Natural killer cell treated with Interleukin-12 subunit alpha and Interleukin-12 subunit beta and Interleukin-15 and Interleukin-18, amount 100 ng/mL, for 72 hours (primary cell): ENCODE measurements around the gene IFNL2. TPM values are rescaled to one million over a fixed set of nuclear protein-coding genes. Genes with fewer than 3 reads are reported as not detected.
A peak's percentile ranks its signal among the peaks of the same experiment; 100 is the strongest.
"Not testable (repeated sequence)": the region's sequence is repeated elsewhere in the genome, so short reads cannot be mapped to it uniquely, and the experiment has no call there.

Source experiments
- ATAC-seq, 2 donors: fragments of 150-1000 bp; cut with Tn5 transposase in 1 of 2; sonication (Bioruptor Pico), chemical (Tn5 transposase) in 1 of 2; 2 replicates each; pipeline ENCODE4 v1.10.0; 2021
- DNase-seq: peaks from one replicate; pipeline ENCODE4 v3.0.0; 2022; ENCODE audit warnings: low spot score
- H3K27ac Mint-ChIP-seq, 2 donors: 1 replicate in 1 of 2; 2 replicates in 1 of 2; pipeline ENCODE4 v1.8.0; 2022; ENCODE audit warnings: mixed read lengths in 2 of 2, mild to moderate bottlenecking in 1 of 2, moderate library complexity in 1 of 2
- H3K27me3 Mint-ChIP-seq, 2 donors: 1 replicate in 1 of 2; 2 replicates in 1 of 2; pipeline ENCODE4 v1.8.0; 2022; ENCODE audit warnings: mixed read lengths in 2 of 2
- H3K36me3 Mint-ChIP-seq: one replicate; pipeline ENCODE4 v1.8.0; 2022; ENCODE audit warnings: mixed read lengths
- H3K4me1 Mint-ChIP-seq, 2 donors: 1 replicate in 1 of 2; 2 replicates in 1 of 2; pipeline ENCODE4 v1.8.0; 2022; ENCODE audit warnings: low read depth in 2 of 2, mixed read lengths in 2 of 2, mild to moderate bottlenecking in 1 of 2
- H3K4me3 Mint-ChIP-seq: one replicate; pipeline ENCODE4 v1.8.0; 2022; ENCODE audit warnings: mixed read lengths
- H3K9me3 Mint-ChIP-seq: 2 replicates; pipeline ENCODE4 v1.8.0; 2022; ENCODE audit warnings: mixed read lengths
- total RNA-seq, 2 donors: library from RNA; stranded (reverse); gene quantifications; one replicate each; pipeline ENCODE4 v1.2.3, GENCODE V29; 2022

The IFNL2 gene
- total RNA-seq, 2 donors from 2014 or later, result not detected

DNA sequence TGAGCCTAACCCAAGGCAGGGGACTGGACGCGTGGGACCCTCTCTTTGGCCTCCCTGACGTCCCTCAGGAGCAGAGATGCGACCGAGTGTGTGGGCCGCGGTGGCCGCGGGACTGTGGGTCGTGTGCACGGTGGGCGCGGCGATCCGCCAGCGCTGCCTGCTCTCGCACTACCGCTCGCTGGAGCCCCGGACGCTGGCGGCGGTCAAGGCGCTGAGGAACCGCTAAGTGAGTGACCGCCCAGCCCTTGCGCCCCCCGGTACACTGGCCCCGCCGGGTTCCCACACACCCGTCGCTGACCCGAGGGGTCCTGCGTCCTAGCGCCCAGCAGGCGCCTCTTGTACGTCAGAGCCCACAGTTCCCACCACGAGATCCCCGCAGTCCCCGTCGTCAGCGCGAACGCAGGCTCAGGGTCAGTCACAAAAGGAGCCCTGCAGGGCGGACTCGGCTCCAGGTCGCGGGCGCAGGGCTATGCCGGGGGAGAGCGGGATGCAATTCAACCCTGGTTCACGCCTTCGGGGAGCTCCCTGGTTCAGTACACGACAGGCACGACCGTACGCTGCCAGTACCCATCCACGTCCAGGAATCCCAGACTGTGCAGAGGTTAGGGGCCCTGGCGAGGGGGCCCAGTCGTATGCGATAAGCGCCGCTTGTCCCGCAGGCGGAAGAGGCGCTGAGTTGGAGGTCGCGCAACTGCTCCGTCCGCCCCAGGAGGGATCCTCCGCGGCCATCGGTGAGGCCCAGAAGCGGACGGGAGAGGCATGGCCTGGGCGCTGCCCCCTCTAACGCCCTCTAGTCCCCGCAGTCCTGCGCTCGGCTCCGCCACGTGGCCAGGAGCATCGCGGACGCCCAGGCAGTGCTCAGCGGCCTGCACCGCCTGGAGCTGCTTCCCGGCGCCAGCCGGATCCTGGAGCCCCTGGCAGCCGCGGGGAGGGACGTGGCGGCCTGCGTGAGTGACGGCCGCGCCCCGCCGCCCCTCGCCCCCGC is 3.6 kb upstream of the IFNL2 start:
- DNase-seq (no peak), ATAC-seq (peak; percentile 37 to 49)
- Mint-ChIP-seq H3K36me3 (peaks cover 5% of the 10 kb centered on the region), H3K9me3 (no peaks in the 10 kb centered on the region), H3K27me3 (peaks cover 17 to 19% of the 10 kb centered on the region in 2 donors), H3K4me1 (peaks cover 8% of the 10 kb centered on the region in 2 donors), H3K27ac (no peak overlapping the region), H3K4me3 (no peak overlapping the region)

DNA sequence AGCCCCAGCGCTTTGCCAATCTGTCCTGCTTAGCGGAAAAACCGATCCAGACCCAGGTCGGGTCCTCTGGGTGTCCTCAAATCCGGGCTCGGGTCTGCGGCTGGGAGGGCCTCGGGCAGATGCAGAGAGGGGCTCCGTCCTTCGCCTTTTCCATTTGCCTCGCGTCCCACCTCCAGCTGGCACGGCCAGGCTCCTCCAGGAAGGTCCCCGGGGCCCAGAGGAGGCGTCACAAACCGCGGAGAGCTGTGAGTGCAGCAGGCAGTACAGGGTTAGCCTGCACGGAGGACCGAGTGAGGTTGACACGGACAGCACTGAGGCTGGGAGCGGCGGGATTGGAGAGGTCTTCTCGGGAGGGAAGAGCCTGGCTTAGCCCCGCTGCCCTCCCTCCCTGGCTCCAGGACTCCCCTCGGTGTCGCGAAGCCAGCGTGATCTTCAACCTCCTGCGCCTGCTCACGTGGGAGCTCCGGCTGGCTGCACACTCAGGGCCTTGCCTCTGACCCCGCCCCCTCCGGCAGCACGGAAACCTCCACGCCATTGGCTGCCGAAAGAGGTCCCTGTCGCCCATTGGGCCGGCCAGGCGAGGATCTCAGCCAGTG is 2.8 kb upstream of the IFNL2 start:
- no peaks in the 10 kb centered on the region for H3K9me3 Mint-ChIP-seq
- no peak overlapping the region for H3K27ac Mint-ChIP-seq
- peaks cover 5% of the 10 kb centered on the region for H3K36me3 Mint-ChIP-seq
- ATAC-seq (no peak), DNase-seq (no peak)
- peaks cover 19% of the 10 kb centered on the region in 2 donors for H3K27me3 Mint-ChIP-seq
- H3K4me1 Mint-ChIP-seq, result peaks cover 8% of the 10 kb centered on the region in 2 donors
- no peak overlapping the region for H3K4me3 Mint-ChIP-seq

DNA sequence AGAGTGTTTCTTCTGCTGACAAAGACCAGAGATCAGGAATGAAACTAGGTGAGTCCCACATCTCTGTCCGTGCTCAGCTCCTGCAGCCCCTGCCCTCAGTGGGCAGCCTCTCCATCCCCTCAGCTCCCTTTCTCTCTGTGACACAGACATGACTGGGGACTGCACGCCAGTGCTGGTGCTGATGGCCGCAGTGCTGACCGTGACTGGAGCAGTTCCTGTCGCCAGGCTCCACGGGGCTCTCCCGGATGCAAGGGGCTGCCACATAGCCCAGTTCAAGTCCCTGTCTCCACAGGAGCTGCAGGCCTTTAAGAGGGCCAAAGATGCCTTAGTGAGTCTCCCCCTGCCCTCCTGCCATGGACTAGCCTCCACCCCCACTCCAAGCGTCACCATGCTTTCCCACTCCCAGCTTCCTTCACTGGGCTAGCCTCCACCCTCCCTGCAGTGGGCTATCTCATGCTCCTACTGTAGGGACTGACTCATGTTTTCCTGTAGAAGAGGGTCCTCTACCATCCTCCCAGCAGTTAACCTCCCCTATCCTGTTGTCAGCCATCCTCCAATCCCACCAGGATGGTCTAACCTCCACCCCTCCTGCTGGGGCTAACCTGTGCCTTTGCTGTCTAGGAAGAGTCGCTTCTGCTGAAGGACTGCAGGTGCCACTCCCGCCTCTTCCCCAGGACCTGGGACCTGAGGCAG is 481 bp downstream of the IFNL2 start:
- not testable (repeated sequence) for H3K27ac Mint-ChIP-seq, H3K36me3 Mint-ChIP-seq, ATAC-seq, H3K9me3 Mint-ChIP-seq, H3K27me3 Mint-ChIP-seq, DNase-seq, H3K4me1 Mint-ChIP-seq, H3K4me3 Mint-ChIP-seq

DNA sequence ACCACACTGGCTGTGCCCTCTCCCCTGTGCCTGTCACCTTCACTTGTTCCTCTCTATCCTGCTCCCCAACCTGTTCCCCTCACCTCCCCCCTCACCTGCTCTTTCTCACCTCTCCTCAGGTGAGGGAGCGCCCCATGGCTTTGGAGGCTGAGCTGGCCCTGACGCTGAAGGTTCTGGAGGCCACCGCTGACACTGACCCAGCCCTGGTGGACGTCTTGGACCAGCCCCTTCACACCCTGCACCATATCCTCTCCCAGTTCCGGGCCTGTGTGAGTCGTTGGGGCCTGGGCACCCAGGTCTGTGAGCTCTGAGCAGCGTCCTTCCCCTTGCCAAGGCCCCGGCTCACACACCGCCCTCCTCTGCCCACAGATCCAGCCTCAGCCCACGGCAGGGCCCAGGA is 1.2 kb downstream of the IFNL2 start:
- not testable (repeated sequence) for DNase-seq, H3K9me3 Mint-ChIP-seq, H3K27ac Mint-ChIP-seq, H3K4me1 Mint-ChIP-seq, H3K4me3 Mint-ChIP-seq, H3K27me3 Mint-ChIP-seq, H3K36me3 Mint-ChIP-seq, ATAC-seq

DNA sequence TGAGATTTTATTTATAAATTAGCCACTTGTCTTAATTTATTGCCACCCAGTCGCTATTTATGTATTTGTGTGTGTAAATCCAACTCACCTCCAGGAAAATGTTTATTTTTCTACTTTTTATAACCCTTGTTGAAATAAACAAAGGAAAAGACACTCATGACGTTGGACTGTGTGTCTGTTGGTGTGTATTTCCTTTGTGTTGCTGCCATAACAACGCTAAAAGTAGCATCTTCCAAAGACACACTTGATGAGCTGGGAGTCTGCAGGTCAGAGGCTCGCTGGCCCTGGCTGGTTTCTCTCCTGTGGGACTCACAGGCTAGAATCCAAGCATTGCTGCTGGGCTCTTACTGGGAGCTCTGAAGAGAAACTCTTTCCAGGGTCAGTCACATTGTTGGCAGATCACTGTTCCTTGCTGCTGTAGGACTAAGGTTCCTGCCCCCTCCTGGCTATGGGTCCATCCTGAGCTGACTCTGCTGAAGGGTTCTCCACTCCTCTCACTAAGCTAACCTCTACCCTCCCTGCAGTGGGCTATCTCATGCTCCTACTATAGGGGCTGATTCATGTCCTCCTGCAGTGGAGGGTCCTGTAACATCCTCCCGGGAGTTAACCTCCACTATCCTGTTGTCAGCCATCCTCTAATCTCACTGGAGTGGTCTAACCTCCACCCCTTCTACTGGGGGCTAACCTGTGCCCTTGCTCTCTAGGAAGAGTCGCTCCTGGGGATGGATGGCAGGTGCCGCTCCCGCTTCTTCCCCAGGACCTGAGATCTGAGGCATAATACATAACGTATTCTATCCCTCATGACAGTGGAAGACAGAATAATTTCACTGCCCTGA is 2.1 kb downstream of the IFNL2 start:
- no peaks in the 10 kb centered on the region for H3K9me3 Mint-ChIP-seq
- H3K36me3 Mint-ChIP-seq, result no peaks in the 10 kb centered on the region
- no peak overlapping the region for H3K4me3 Mint-ChIP-seq
- peaks cover 0 to 7% of the 10 kb centered on the region in 2 donors for H3K27me3 Mint-ChIP-seq
- no peaks in the 10 kb centered on the region for H3K4me1 Mint-ChIP-seq
- ATAC-seq (no peak), DNase-seq (no peak)
- H3K27ac Mint-ChIP-seq, result no peak overlapping the region

DNA sequence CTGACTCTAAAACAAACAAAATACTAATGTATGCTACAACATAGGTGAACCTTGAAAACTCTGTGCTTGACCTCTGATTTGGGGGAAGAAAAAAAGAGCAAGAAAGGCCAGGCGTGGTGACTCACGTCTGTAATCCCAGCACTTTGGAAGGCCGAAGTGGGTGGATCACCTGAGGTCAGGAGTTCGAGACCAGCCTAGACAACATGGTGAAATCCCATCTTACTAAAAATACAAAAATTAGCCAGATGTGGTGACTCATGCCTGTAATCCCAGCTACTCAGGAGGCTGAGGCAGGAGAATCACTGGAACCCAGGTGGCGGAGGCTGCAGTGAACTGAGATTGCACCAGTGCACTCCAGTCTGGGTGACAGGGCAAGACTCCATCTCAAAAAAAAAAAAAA is 5.7 kb downstream of the IFNL2 start:
- not testable (repeated sequence) for H3K4me1 Mint-ChIP-seq, ATAC-seq, H3K4me3 Mint-ChIP-seq, H3K27ac Mint-ChIP-seq, H3K27me3 Mint-ChIP-seq, DNase-seq, H3K36me3 Mint-ChIP-seq, H3K9me3 Mint-ChIP-seq

DNA sequence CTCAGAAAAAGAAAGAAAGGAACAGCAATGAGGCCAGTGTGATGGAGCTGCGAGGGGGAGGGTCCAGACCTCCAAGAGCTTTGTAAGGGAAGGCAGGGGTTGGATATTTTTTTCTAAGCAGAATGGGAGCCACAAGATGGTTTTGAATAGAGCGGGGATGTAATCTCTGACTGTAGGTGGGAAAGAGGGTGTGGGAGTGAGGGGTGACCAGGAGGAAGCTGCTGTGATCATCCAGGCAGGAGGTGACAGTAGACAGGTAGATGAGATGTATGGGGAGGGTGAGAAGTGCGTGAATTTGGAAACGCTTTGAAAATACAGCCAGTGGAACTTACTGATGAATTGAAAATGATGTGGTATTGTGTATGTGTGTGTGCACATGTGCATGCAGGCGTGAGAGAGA is 7.4 kb downstream of the IFNL2 start:
- no peak for ATAC-seq
- H3K9me3 Mint-ChIP-seq, result no peaks in the 10 kb centered on the region
- no peak overlapping the region for H3K4me3 Mint-ChIP-seq
- DNase-seq, result no peak
- H3K4me1 Mint-ChIP-seq, result no peaks in the 10 kb centered on the region
- no peak overlapping the region for H3K27ac Mint-ChIP-seq
- no peaks in the 10 kb centered on the region for H3K36me3 Mint-ChIP-seq
- H3K27me3 Mint-ChIP-seq, result peaks cover 0 to 4% of the 10 kb centered on the region in 2 donors

DNA sequence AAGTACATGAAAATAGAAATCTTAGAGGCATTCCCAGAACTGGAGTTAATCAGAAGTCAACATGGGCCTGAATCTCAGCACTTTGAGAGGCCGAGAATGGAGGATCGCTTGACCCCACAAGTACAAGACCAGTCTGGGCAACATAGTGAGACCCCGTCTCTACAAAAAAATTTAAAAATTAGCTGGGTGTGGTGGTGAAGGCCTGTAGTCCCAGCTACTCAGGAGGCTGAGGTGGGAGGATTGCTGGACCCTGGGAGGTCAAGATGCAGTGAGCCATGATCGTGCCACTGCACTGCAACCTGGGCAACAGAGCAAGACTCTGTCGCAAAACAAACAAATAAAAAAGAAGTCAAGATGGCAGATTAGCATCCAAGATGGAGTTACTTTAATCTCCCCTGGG is 8.5 kb downstream of the IFNL2 start:
- no peak for DNase-seq
- Mint-ChIP-seq H3K4me1 (no peaks in the 10 kb centered on the region), H3K27me3 (no peaks in the 10 kb centered on the region), H3K4me3 (no peak overlapping the region), H3K36me3 (no peaks in the 10 kb centered on the region), H3K27ac (no peak overlapping the region), H3K9me3 (no peaks in the 10 kb centered on the region)
- ATAC-seq, result no peak

DNA sequence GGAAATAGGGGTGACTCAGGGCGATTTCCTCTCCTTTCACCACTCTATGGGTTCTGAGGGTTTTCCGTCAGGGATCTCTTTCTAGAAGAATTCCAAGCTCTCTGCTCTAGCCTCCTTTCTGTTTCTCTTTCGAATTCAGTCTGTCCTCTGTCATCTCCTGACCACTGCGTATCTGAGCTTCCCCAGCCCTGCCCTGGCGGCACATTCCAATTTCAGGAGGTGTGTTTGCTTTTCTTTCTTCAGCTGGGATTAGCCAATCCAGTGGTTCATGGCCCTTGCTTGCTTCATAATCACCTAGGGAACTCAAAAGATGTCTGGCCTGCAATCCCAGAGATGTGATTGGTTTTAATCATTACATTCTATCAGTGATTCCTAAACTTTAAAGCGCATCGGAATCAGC is 9.4 kb downstream of the IFNL2 start:
- DNase-seq (no peak), ATAC-seq (no peak)
- no peaks in the 10 kb centered on the region for H3K36me3 Mint-ChIP-seq
- H3K4me1 Mint-ChIP-seq, result peaks cover 0 to 3% of the 10 kb centered on the region in 2 donors
- no peaks in the 10 kb centered on the region for H3K9me3 Mint-ChIP-seq
- H3K4me3 Mint-ChIP-seq, result no peak overlapping the region
- H3K27me3 Mint-ChIP-seq, result no peaks in the 10 kb centered on the region
- no peak overlapping the region for H3K27ac Mint-ChIP-seq

DNA sequence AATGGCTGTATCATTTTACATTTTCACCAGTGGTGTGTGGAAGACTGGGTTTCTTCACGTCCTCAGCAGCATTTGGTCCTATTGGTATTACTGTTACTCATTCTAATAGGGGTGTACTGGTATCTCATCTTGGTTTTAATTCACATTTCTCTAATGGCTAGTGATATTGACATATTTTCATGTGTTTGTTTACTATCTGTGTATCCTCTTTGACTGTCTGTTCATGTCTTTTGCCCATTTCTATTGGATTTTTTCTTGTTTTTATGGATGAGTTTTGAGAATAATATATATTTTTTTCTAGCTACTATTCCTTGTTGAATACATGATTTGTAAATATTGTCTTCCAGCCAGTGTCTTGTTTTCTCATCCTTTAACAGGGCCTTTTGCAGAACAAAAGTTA is 13.8 kb downstream of the IFNL2 start:
- peaks cover 5% of the 10 kb centered on the region for H3K36me3 Mint-ChIP-seq
- H3K4me1 Mint-ChIP-seq, result peaks cover 0 to 3% of the 10 kb centered on the region in 2 donors
- H3K27ac Mint-ChIP-seq, result no peak overlapping the region
- H3K4me3 Mint-ChIP-seq, result no peak overlapping the region
- H3K27me3 Mint-ChIP-seq, result no peaks in the 10 kb centered on the region
- no peak for DNase-seq
- H3K9me3 Mint-ChIP-seq, result no peaks in the 10 kb centered on the region
- ATAC-seq, result no peak

DNA sequence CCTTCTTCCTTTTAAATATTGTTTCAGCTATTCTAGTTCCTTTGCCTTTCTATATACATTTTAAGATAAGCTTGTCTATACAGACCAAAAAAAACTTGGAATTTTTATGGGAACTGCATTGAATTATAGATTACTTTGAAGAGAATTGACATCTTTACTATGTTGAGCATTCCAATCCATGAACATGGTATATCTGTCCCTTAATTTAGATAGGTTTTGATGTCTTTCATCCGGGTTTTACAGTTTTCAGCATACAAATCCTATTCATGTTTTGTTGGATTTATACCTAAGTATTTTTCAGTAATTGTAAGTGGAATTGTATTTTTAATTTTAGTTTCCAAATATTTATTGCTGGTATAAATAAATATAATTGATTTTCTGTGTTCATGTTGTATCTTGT is 15.8 kb downstream of the IFNL2 start:
- Mint-ChIP-seq H3K27ac (no peak overlapping the region), H3K9me3 (no peaks in the 10 kb centered on the region), H3K4me1 (peaks cover 0 to 3% of the 10 kb centered on the region in 2 donors), H3K4me3 (no peak overlapping the region), H3K27me3 (no peaks in the 10 kb centered on the region), H3K36me3 (peaks cover 5% of the 10 kb centered on the region)
- ATAC-seq (no peak), DNase-seq (no peak)

DNA sequence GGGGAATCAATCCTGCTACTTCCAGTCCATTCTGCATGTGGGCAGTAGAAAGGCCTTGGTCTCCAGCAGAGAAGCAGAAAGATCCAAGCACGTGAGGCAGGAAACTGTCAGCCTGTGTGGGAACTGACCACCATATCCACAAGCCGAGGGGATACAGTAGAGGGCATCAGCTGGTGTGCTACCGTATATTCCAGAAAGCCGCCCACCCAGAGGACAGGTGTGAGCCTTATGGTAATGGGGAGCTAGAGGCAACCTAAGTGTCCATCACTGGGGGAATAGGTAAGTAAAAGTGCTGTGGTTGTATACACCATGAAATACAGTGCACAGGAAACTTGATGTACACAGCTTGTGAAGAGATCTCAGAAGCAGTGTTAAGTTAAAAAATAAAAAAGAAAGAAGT is 25.2 kb downstream of the IFNL2 start:
- Mint-ChIP-seq H3K9me3 (no peaks in the 10 kb centered on the region), H3K4me3 (no peak overlapping the region)

DNA sequence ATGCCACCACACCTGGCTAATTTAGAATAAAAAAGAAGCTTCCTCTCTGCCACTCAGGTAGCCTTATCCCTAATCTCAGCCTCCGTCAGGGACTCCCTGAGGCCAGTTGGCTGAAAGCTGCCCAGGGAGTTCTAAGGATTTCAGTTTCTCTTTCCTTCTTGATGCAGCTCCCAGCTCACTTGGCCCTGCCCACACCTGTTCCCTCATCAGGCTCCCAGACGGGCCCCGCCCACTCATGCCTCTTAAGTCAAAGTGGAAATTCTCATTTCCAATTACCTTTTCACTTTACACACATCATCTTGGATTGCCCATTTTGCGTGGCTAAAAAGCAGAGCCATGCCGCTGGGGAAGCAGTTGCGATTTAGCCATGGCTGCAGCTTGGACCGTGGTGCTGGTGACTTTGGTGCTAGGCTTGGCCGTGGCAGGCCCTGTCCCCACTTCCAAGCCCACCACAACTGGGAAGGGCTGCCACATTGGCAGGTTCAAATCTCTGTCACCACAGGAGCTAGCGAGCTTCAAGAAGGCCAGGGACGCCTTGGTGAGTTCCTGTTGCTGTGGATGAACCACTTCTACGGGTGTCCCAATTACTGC is 28.0 kb downstream of the IFNL2 start, which contains the start of gene IFNL1:
IFNL1 (plus strand) TSS at position 353 of the 591 bp plus-strand sequence; CDS start at position 368, 15 bp downstream.
- Mint-ChIP-seq H3K27ac (peak within 1 kb of the TSS in 1 of 2 donors; percentile 6), H3K4me1 (peaks cover 44 to 46% of the 10 kb centered on the region in 2 donors)
- no peak for DNase-seq

More for the DNA sequence above, 25.2 kb downstream of the IFNL2 start:
- ATAC-seq (no peak), DNase-seq (no peak)
- H3K27me3 Mint-ChIP-seq, result no peaks in the 10 kb centered on the region
- no peaks in the 10 kb centered on the region for H3K36me3 Mint-ChIP-seq
- H3K4me1 Mint-ChIP-seq, result peaks cover 25 to 27% of the 10 kb centered on the region in 2 donors
- H3K27ac Mint-ChIP-seq, result no peak overlapping the region

More for the DNA sequence above, 28.0 kb downstream of the IFNL2 start, which contains the start of gene IFNL1:
- peak within 1 kb of the TSS; percentile 47 for H3K4me3 Mint-ChIP-seq
- ATAC-seq, result no peak
- H3K9me3 Mint-ChIP-seq, result no peaks in the 10 kb centered on the region
- H3K27me3 Mint-ChIP-seq, result no peaks in the 10 kb centered on the region
- no peaks in the 10 kb centered on the region for H3K36me3 Mint-ChIP-seq
